ENCODE measurements around the gene ALOX5. TPM values are rescaled to one million over a fixed set of nuclear protein-coding genes. Genes with fewer than 3 reads are reported as not detected.

ALOX5 gene
- polyA plus RNA-seq, 1 of the 3 experiments (the other 2 are of a cell fraction): not detected

- 69% methylated on average over 6 of the region's 10 CpGs for WGBS (ENCODE audit: low lambda C conversion rate)
- Histone ChIP-seq H3K4me1 (ENCODE audit: control insufficient read depth in 1 of 2, insufficient read depth in 2 of 2, low read depth in 1 of 2, low read length in 1 of 2) (no peaks in the 10 kb centered on the region), H3K36me3 (replicated peaks in 1 of 2; ENCODE audit: control insufficient read depth in 1 of 2, insufficient read depth in 2 of 2, low read length in 1 of 2) (no peaks in the 10 kb centered on the region), H3K9ac (no peak overlapping the region), H3K9me3 (no peaks in the 10 kb centered on the region), H2AFZ (ENCODE audit: low read depth) (no peak overlapping the region), H3K4me3 (ENCODE audit: low read depth in 2 of 2, low read length in 1 of 2) (no peak overlapping the region), H4K20me1 (ENCODE audit: insufficient read depth) (no peaks in the 10 kb centered on the region), H3F3A (replicated peaks; ENCODE audit: insufficient read depth) (peaks cover 7% of the 10 kb centered on the region), H3K4me2 (no peak overlapping the region), H3K9me2 (no peaks in the 10 kb centered on the region), H3K27me3 (ENCODE audit: insufficient read depth) (peaks cover 24% of the 10 kb centered on the region), H3K79me2 (ENCODE audit: insufficient read depth) (no peaks in the 10 kb centered on the region), H3K27ac (ENCODE audit: low read depth in 2 of 2, low read length in 1 of 2) (no peak overlapping the region)
- TF ChIP-seq, protein P1, sequence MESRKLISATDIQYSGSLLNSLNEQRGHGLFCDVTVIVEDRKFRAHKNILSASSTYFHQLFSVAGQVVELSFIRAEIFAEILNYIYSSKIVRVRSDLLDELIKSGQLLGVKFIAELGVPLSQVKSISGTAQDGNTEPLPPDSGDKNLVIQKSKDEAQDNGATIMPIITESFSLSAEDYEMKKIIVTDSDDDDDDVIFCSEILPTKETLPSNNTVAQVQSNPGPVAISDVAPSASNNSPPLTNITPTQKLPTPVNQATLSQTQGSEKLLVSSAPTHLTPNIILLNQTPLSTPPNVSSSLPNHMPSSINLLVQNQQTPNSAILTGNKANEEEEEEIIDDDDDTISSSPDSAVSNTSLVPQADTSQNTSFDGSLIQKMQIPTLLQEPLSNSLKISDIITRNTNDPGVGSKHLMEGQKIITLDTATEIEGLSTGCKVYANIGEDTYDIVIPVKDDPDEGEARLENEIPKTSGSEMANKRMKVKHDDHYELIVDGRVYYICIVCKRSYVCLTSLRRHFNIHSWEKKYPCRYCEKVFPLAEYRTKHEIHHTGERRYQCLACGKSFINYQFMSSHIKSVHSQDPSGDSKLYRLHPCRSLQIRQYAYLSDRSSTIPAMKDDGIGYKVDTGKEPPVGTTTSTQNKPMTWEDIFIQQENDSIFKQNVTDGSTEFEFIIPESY (IDR thresholded peaks at IDR 0.05; ENCODE audit: borderline replicate concordance, low read depth): no peak
- TF ChIP-seq JUND (IDR thresholded peaks at IDR 0.05): no peak
- no peak for TF ChIP-seq GATA2 (CRISPR knock-in tag; IDR thresholded peaks at IDR 0.05)
- no peak for TF ChIP-seq NFIC (IDR thresholded peaks at IDR 0.05; ENCODE audit: borderline replicate concordance)
- no peak for TF ChIP-seq SMC3 (IDR thresholded peaks at IDR 0.05; ENCODE audit: low read depth, low read length)
- no peak for TF ChIP-seq FOXJ3 (CRISPR knock-in tag; IDR thresholded peaks at IDR 0.05)
- no peak for DNase-seq
- ChIA-PET POLR2A (no interaction called here), CTCF (interaction anchor here (1.4 kb wide), 2 partner anchors 36 kb away, joined by 4 read pairs; no protein-coding TSS in a partner anchor)
These were observed 54.8 kb downstream of the ALOX5 start for GRCh38 chr10:45428611-45429510.

GRCh38 chr10:45429790-45430189 lies 55.8 kb downstream of the ALOX5 start:
- Histone ChIP-seq H2AFZ (ENCODE audit: low read depth) (no peak overlapping the region), H3K27me3 (ENCODE audit: insufficient read depth) (peaks cover 24% of the 10 kb centered on the region), H3K9ac (no peak overlapping the region), H3F3A (replicated peaks; ENCODE audit: insufficient read depth) (peaks cover 7% of the 10 kb centered on the region), H3K9me3 (no peaks in the 10 kb centered on the region), H3K9me2 (no peaks in the 10 kb centered on the region), H3K79me2 (ENCODE audit: insufficient read depth) (no peaks in the 10 kb centered on the region), H3K4me1 (ENCODE audit: control insufficient read depth in 1 of 2, insufficient read depth in 2 of 2, low read depth in 1 of 2, low read length in 1 of 2) (no peaks in the 10 kb centered on the region), H3K4me2 (no peak overlapping the region), H3K4me3 (ENCODE audit: low read depth in 2 of 2, low read length in 1 of 2) (no peak overlapping the region), H3K27ac (ENCODE audit: low read depth in 2 of 2, low read length in 1 of 2) (no peak overlapping the region), H4K20me1 (ENCODE audit: insufficient read depth) (no peaks in the 10 kb centered on the region), H3K36me3 (replicated peaks in 1 of 2; ENCODE audit: control insufficient read depth in 1 of 2, insufficient read depth in 2 of 2, low read length in 1 of 2) (no peaks in the 10 kb centered on the region)
- 18% methylated on average over 2 of the region's 2 CpGs for WGBS (ENCODE audit: low lambda C conversion rate)
- TF ChIP-seq, protein P2, sequence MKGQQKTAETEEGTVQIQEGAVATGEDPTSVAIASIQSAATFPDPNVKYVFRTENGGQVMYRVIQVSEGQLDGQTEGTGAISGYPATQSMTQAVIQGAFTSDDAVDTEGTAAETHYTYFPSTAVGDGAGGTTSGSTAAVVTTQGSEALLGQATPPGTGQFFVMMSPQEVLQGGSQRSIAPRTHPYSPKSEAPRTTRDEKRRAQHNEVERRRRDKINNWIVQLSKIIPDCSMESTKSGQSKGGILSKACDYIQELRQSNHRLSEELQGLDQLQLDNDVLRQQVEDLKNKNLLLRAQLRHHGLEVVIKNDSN (IDR thresholded peaks at IDR 0.05; ENCODE audit: borderline replicate concordance, low read depth): no peak
- TF ChIP-seq NFIC (IDR thresholded peaks at IDR 0.05; ENCODE audit: borderline replicate concordance) (no peak), PBX3 (IDR thresholded peaks at IDR 0.05) (no peak), FOXJ3 (CRISPR knock-in tag; IDR thresholded peaks at IDR 0.05) (no peak), IRF3 (IDR thresholded peaks at IDR 0.05; ENCODE audit: low read depth, low read length) (no peak), SIN3A (IDR thresholded peaks at IDR 0.05; ENCODE audit: borderline replicate concordance, low read depth, low read length) (no peak), YY1 (IDR thresholded peaks at IDR 0.05; ENCODE audit: low read depth) (no peak), FOSL2 (IDR thresholded peaks at IDR 0.05; ENCODE audit: borderline replicate concordance, low read depth) (no peak)
- CTCF ChIA-PET: interaction anchor here (1.4 kb wide), 1 partner anchor 35 kb away, joined by 4 read pairs; no protein-coding TSS in a partner anchor
- POLR2A ChIA-PET: no interaction called here
- DNase-seq: no peak

Data from SK-N-SH (cell line).